Neural progenitor cell (in vitro differentiated cells): ENCODE measurements around the gene ARHGAP21. TPM values are rescaled to one million over a fixed set of nuclear protein-coding genes. Genes with fewer than 3 reads are reported as not detected.
A peak's percentile ranks its signal among the peaks of the same experiment; 100 is the strongest.

Source experiments
- DNase-seq: peaks from one replicate; pipeline ENCODE4 v3.0.0-alpha.2; 2016; ENCODE audit warnings: low spot score
- H2AFZ ChIP-seq: fragments of 200-600 bp; sonication (generic); replicated peaks from 2 replicates; pipeline ENCODE4 v1.6.1; 2016; ENCODE audit warnings: antibody characterized with exemption
- H3F3A ChIP-seq: fragments of 200-600 bp; sonication (generic); 2 replicates; pipeline ENCODE4 v1.6.1; 2016; ENCODE audit warnings: antibody characterized with exemption, low read depth
- H3K27ac ChIP-seq: fragments of 200-600 bp; sonication (generic); 2 replicates; pipeline ENCODE4 v1.5.1; 2016; ENCODE audit warnings: mild to moderate bottlenecking
- H3K27me3 ChIP-seq: fragments of 200-600 bp; sonication (generic); 2 replicates; pipeline ENCODE4 v1.6.1; 2016; ENCODE audit warnings: mild to moderate bottlenecking, moderate library complexity
- H3K36me3 ChIP-seq: fragments of 200-600 bp; sonication (generic); 2 replicates; pipeline ENCODE4 v1.5.1; 2016
- H3K4me1 ChIP-seq: fragments of 200-600 bp; sonication (generic); 2 replicates; pipeline ENCODE4 v1.6.1; 2016; ENCODE audit warnings: mixed run types
- H3K4me2 ChIP-seq: fragments of 200-600 bp; sonication (generic); 2 replicates; pipeline ENCODE4 v1.6.1; 2016
- H3K4me3 ChIP-seq: fragments of 200-600 bp; sonication (generic); 2 replicates; pipeline ENCODE4 v1.5.1; 2016
- H3K79me2 ChIP-seq: fragments of 200-600 bp; sonication (generic); 2 replicates; pipeline ENCODE4 v1.6.1; 2016; ENCODE audit warnings: low read depth
- H3K9ac ChIP-seq: fragments of 200-600 bp; sonication (generic); 2 replicates; pipeline ENCODE4 v1.6.1; 2016
- H3K9me3 ChIP-seq: fragments of 200-600 bp; sonication (generic); 2 replicates; pipeline ENCODE4 v1.5.1; 2016; ENCODE audit warnings: low read depth
- H4K20me1 ChIP-seq: fragments of 200-600 bp; sonication (generic); 2 replicates; pipeline ENCODE4 v1.6.1; 2016; ENCODE audit warnings: low read depth
- H3K27ac Mint-ChIP-seq: 3 replicates; pipeline ENCODE4 v1.8.0; 2021; ENCODE audit warnings: mixed read lengths
- H3K27me3 Mint-ChIP-seq: 2 replicates; pipeline ENCODE4 v1.8.0; 2022; ENCODE audit warnings: low read depth, mild to moderate bottlenecking, inconsistent platforms, moderate library complexity, mixed read lengths; ENCODE audit not compliant: insufficient read depth
- H3K36me3 Mint-ChIP-seq: 3 replicates; pipeline ENCODE4 v1.8.0; 2021; ENCODE audit warnings: mixed read lengths
- H3K4me1 Mint-ChIP-seq: 3 replicates; pipeline ENCODE4 v1.8.0; 2021; ENCODE audit warnings: mixed read lengths
- H3K4me3 Mint-ChIP-seq: 3 replicates; pipeline ENCODE4 v1.8.0; 2021; ENCODE audit warnings: mild to moderate bottlenecking, moderate library complexity, mixed read lengths
- H3K9me3 Mint-ChIP-seq: 3 replicates; pipeline ENCODE4 v1.8.0; 2020; ENCODE audit warnings: mixed read lengths
- EZH2 ChIP-seq: fragments of 200-600 bp; sonication (generic); IDR thresholded peaks from 2 replicates; pipeline ENCODE4 v1.6.1; 2017; ENCODE audit warnings: antibody characterized with exemption, mild to moderate bottlenecking, moderate library complexity
- EZH2phosphoT487 ChIP-seq: fragments of 200-600 bp; sonication (generic); IDR thresholded peaks from 2 replicates; pipeline ENCODE4 v1.6.1; 2017; ENCODE audit warnings: antibody characterized with exemption
- total RNA-seq: library from RNA; depleted of rRNA; stranded (reverse); fragments of >200 nt; gene quantifications from 2 replicates; pipeline ENCODE4 v1.2.3, GENCODE V29; 2015; ENCODE audit warnings: low replicate concordance
- TF ChIP-seq, protein P1 (sequence below): fragments of 200-600 bp; sonication (generic); IDR thresholded peaks from 2 replicates; pipeline ENCODE4 v1.5.1; 2017; ENCODE audit warnings: antibody characterized with exemption, mild to moderate bottlenecking

ARHGAP21 gene
- total RNA-seq, 1 donor from 2014 or later: 65.7 TPM

DNA sequence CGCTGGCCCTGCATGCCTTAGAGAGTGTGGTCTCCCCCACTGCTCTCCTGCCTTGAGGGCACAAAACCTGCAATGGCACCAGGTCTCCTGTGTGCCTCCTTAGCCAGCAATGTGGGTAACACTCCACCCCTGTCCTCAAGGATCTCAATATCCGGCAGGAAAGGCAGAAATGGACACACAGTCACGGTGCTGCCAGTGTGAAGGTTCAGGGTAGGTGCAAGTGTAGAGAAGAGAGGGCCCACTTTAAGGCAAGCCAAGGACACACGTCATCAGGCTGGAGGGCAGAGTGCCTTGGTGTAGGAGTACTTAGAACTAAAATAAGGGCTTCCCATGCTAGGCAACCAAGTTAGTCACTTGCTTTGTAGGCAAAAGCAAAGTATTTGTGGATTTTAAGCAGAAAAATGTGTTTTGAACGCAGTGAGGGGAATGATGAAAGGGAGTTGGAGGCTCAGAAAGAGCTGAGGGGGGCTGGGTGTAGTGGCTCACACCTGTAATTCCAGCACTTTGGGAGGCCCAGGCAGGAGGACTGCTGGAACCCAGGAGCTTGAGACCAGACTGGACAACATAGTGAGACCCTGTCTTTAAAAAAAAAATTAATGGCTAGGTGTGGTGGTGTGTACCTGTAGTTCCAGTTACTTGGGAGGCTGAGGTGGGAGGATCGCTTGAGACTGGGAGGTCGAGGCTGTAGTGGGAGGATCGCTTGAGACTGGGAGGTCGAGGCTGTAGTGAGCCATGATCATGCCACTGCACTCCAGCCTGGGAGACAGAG lies 152.8 kb downstream of the ARHGAP21 start:
- Histone ChIP-seq H3K9ac (no peak overlapping the region), H3K4me3 (no peak overlapping the region), H3K4me2 (no peak overlapping the region), H3K4me1 (no peaks in the 10 kb centered on the region), H3F3A (no peaks in the 10 kb centered on the region), H3K27ac (no peak overlapping the region), H2AFZ (no peak overlapping the region), H3K27me3 (no peaks in the 10 kb centered on the region), H3K36me3 (no peaks in the 10 kb centered on the region), H3K79me2 (no peaks in the 10 kb centered on the region), H4K20me1 (no peaks in the 10 kb centered on the region), H3K9me3 (no peaks in the 10 kb centered on the region)
- Mint-ChIP-seq H3K36me3 (no peaks in the 10 kb centered on the region), H3K9me3 (no peaks in the 10 kb centered on the region), H3K27me3 (no peaks in the 10 kb centered on the region), H3K4me3 (no peak overlapping the region), H3K4me1 (peaks cover 16% of the 10 kb centered on the region), H3K27ac (no peak overlapping the region)
- TF ChIP-seq, protein P1, sequence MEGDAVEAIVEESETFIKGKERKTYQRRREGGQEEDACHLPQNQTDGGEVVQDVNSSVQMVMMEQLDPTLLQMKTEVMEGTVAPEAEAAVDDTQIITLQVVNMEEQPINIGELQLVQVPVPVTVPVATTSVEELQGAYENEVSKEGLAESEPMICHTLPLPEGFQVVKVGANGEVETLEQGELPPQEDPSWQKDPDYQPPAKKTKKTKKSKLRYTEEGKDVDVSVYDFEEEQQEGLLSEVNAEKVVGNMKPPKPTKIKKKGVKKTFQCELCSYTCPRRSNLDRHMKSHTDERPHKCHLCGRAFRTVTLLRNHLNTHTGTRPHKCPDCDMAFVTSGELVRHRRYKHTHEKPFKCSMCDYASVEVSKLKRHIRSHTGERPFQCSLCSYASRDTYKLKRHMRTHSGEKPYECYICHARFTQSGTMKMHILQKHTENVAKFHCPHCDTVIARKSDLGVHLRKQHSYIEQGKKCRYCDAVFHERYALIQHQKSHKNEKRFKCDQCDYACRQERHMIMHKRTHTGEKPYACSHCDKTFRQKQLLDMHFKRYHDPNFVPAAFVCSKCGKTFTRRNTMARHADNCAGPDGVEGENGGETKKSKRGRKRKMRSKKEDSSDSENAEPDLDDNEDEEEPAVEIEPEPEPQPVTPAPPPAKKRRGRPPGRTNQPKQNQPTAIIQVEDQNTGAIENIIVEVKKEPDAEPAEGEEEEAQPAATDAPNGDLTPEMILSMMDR: no peak
- TF ChIP-seq EZH2: no peak
- TF ChIP-seq EZH2phosphoT487: no peak
- no peak for DNase-seq

GRCh38 chr10:24569828-24570657 lies 153.6 kb downstream of the ARHGAP21 start:
- no peaks in the 10 kb centered on the region for H3K27me3 Mint-ChIP-seq
- H4K20me1 ChIP-seq: no peaks in the 10 kb centered on the region
- H3K36me3 Mint-ChIP-seq: no peaks in the 10 kb centered on the region
- H3F3A ChIP-seq: no peaks in the 10 kb centered on the region
- no peak for DNase-seq
- no peak overlapping the region for H3K4me2 ChIP-seq
- no peaks in the 10 kb centered on the region for H3K9me3 ChIP-seq
- H3K9ac ChIP-seq: no peak overlapping the region
- no peak overlapping the region for H2AFZ ChIP-seq
- H3K27ac ChIP-seq: no peak overlapping the region
- no peaks in the 10 kb centered on the region for H3K36me3 ChIP-seq
- H3K4me1 Mint-ChIP-seq: peaks cover 12% of the 10 kb centered on the region
- H3K27ac Mint-ChIP-seq: peak overlapping the region; percentile 42
- H3K27me3 ChIP-seq: no peaks in the 10 kb centered on the region
- H3K4me3 ChIP-seq: no peak overlapping the region
- H3K4me1 ChIP-seq: no peaks in the 10 kb centered on the region
- H3K9me3 Mint-ChIP-seq: no peaks in the 10 kb centered on the region
- no peaks in the 10 kb centered on the region for H3K79me2 ChIP-seq
- H3K4me3 Mint-ChIP-seq: no peak overlapping the region
- no peak for TF ChIP-seq EZH2phosphoT487
- TF ChIP-seq EZH2: no peak
- TF ChIP-seq, protein P1: no peak

GRCh38 chr10:24569330-24569796 lies 154.3 kb downstream of the ARHGAP21 start:
- Histone ChIP-seq H3K36me3 (no peaks in the 10 kb centered on the region), H3K27me3 (no peaks in the 10 kb centered on the region), H3F3A (no peaks in the 10 kb centered on the region), H3K4me2 (no peak overlapping the region), H3K9me3 (no peaks in the 10 kb centered on the region), H3K27ac (no peak overlapping the region), H3K4me1 (no peaks in the 10 kb centered on the region), H3K79me2 (no peaks in the 10 kb centered on the region), H3K9ac (no peak overlapping the region), H3K4me3 (no peak overlapping the region), H2AFZ (no peak overlapping the region), H4K20me1 (no peaks in the 10 kb centered on the region)
- peaks cover 6% of the 10 kb centered on the region for H3K4me1 Mint-ChIP-seq
- no peak overlapping the region for H3K4me3 Mint-ChIP-seq
- H3K9me3 Mint-ChIP-seq: no peaks in the 10 kb centered on the region
- H3K27ac Mint-ChIP-seq: no peak overlapping the region
- DNase-seq: no peak
- H3K36me3 Mint-ChIP-seq: no peaks in the 10 kb centered on the region
- TF ChIP-seq EZH2 (no peak), EZH2phosphoT487 (no peak)
- TF ChIP-seq, protein P1: no peak
- no peaks in the 10 kb centered on the region for H3K27me3 Mint-ChIP-seq
